Measurements from ENCODE around the gene SNTA1.

- TF ChIP-seq CTCF (conservative IDR thresholded peaks at IDR 0.05) (no peak), EZH2 (IDR thresholded peaks at IDR 0.05; ENCODE audit: low read depth) (no peak)
Measured at GRCh38 chr20:33394718-33395117, 48.8 kb downstream of the SNTA1 start.

Measured in PC-9 (cell line).